HUES6 (cell line): ENCODE results near the gene HIVEP1.
A peak's percentile ranks its signal among the peaks of the same experiment; 100 is the strongest.

Source experiments
- H3K27ac ChIP-seq: 2 replicates; pipeline ENCODE4 v1.7.0; 2013; ENCODE audit warnings: low read depth, mild to moderate bottlenecking, low read length, inconsistent platforms
- H3K27me3 ChIP-seq: 2 replicates; pipeline ENCODE4 v1.6.1; 2013; ENCODE audit warnings: low read length; ENCODE audit not compliant: control insufficient read depth, insufficient read depth
- H3K36me3 ChIP-seq: 2 replicates; pipeline ENCODE4 v1.6.1; 2013; ENCODE audit warnings: low read length; ENCODE audit not compliant: control insufficient read depth, insufficient read depth
- H3K4me1 ChIP-seq: 2 replicates; pipeline ENCODE4 v1.6.1; 2013; ENCODE audit warnings: low read length; ENCODE audit not compliant: control insufficient read depth, insufficient read depth
- H3K4me3 ChIP-seq: 2 replicates; pipeline ENCODE4 v1.5.1; 2013; ENCODE audit warnings: low read depth, low read length
- H3K9ac ChIP-seq: one replicate; pipeline ENCODE4 v1.6.1; 2013; ENCODE audit warnings: mild to moderate bottlenecking, low read length
- H3K9me3 ChIP-seq: 2 replicates; pipeline ENCODE4 v1.6.1; 2013; ENCODE audit warnings: low read depth, low read length; ENCODE audit not compliant: control insufficient read depth, insufficient read depth

The HIVEP1 gene

GRCh38 chr6:12196326-12196936 lies 184.3 kb downstream of the HIVEP1 start:
- H3K4me1 ChIP-seq: no peaks in the 10 kb centered on the region
- H3K4me3 ChIP-seq: no peak overlapping the region
- no peaks in the 10 kb centered on the region for H3K36me3 ChIP-seq
- H3K9ac ChIP-seq: no peak overlapping the region
- no peaks in the 10 kb centered on the region for H3K9me3 ChIP-seq
- no peak overlapping the region for H3K27ac ChIP-seq
- no peaks in the 10 kb centered on the region for H3K27me3 ChIP-seq

GRCh38 chr6:12198851-12199250 lies 186.7 kb downstream of the HIVEP1 start:
- Histone ChIP-seq H3K4me1 (peaks cover 11% of the 10 kb centered on the region; the same call in 1 of the 2 replicates), H3K27me3 (no peaks in the 10 kb centered on the region)

GRCh38 chr6:12200015-12200564 lies 188.0 kb downstream of the HIVEP1 start:
- H3K9me3 ChIP-seq: no peaks in the 10 kb centered on the region
- H3K36me3 ChIP-seq: no peaks in the 10 kb centered on the region
- peaks cover 11% of the 10 kb centered on the region; the same call in 1 of the 2 replicates for H3K4me1 ChIP-seq
- H3K4me3 ChIP-seq: no peak overlapping the region
- no peaks in the 10 kb centered on the region for H3K27me3 ChIP-seq
- no peak overlapping the region for H3K9ac ChIP-seq
- no peak overlapping the region for H3K27ac ChIP-seq

More at GRCh38 chr6:12198851-12199250, 186.7 kb downstream of the HIVEP1 start:
- Histone ChIP-seq H3K9ac (no peak overlapping the region), H3K9me3 (no peaks in the 10 kb centered on the region), H3K36me3 (no peaks in the 10 kb centered on the region), H3K27ac (no peak overlapping the region), H3K4me3 (no peak overlapping the region)

- H3K9ac ChIP-seq: no peak overlapping the region
- H3K27ac ChIP-seq: no peak overlapping the region
- H3K27me3 ChIP-seq: no peaks in the 10 kb centered on the region
- H3K4me1 ChIP-seq: peaks cover 11% of the 10 kb centered on the region; the same call in 1 of the 2 replicates
- no peak overlapping the region for H3K4me3 ChIP-seq
- H3K9me3 ChIP-seq: no peaks in the 10 kb centered on the region
- no peaks in the 10 kb centered on the region for H3K36me3 ChIP-seq
Observed at GRCh38 chr6:12200761-12201160, 188.6 kb downstream of the HIVEP1 start.

GRCh38 chr6:12203001-12203400 lies 190.9 kb downstream of the HIVEP1 start:
- Histone ChIP-seq H3K9me3 (no peaks in the 10 kb centered on the region), H3K27ac (peak overlapping the region; percentile 85; the same call in 1 of the 2 replicates), H3K9ac (peak overlapping the region; percentile 64), H3K27me3 (no peaks in the 10 kb centered on the region), H3K4me3 (no peak overlapping the region), H3K4me1 (peaks cover 11% of the 10 kb centered on the region; the same call in 1 of the 2 replicates), H3K36me3 (no peaks in the 10 kb centered on the region)

- Histone ChIP-seq H3K27me3 (no peaks in the 10 kb centered on the region), H3K27ac (no peak overlapping the region), H3K36me3 (no peaks in the 10 kb centered on the region), H3K4me3 (no peak overlapping the region), H3K9ac (no peak overlapping the region), H3K4me1 (peaks cover 4% of the 10 kb centered on the region; the same call in 1 of the 2 replicates), H3K9me3 (0 out of 2 replicates have a peak, but pooled peaks cover 4% of the 10 kb centered on the region)
Observed at GRCh38 chr6:12208190-12208589, 196.1 kb downstream of the HIVEP1 start.

- Histone ChIP-seq H3K27me3 (no peaks in the 10 kb centered on the region), H3K9ac (no peak overlapping the region), H3K4me1 (no peaks in the 10 kb centered on the region), H3K9me3 (0 out of 2 replicates have a peak, but pooled peaks cover 4% of the 10 kb centered on the region), H3K4me3 (no peak overlapping the region), H3K27ac (no peak overlapping the region), H3K36me3 (no peaks in the 10 kb centered on the region)
Observed at GRCh38 chr6:12208673-12209072, 196.6 kb downstream of the HIVEP1 start.
